Nucleus accumbens (tissue), 56 donors: Measurements from ENCODE around the gene COL6A5.
"Not testable (repeated sequence)": the region's sequence is repeated elsewhere in the genome, so short reads cannot be mapped to it uniquely, and the experiment has no call there.

Experiments
- DNase-seq, 56 donors: peaks; one replicate each; lab custom pipeline; 2025; lab: John Stamatoyannopoulos, UW

The COL6A5 gene, protein sequence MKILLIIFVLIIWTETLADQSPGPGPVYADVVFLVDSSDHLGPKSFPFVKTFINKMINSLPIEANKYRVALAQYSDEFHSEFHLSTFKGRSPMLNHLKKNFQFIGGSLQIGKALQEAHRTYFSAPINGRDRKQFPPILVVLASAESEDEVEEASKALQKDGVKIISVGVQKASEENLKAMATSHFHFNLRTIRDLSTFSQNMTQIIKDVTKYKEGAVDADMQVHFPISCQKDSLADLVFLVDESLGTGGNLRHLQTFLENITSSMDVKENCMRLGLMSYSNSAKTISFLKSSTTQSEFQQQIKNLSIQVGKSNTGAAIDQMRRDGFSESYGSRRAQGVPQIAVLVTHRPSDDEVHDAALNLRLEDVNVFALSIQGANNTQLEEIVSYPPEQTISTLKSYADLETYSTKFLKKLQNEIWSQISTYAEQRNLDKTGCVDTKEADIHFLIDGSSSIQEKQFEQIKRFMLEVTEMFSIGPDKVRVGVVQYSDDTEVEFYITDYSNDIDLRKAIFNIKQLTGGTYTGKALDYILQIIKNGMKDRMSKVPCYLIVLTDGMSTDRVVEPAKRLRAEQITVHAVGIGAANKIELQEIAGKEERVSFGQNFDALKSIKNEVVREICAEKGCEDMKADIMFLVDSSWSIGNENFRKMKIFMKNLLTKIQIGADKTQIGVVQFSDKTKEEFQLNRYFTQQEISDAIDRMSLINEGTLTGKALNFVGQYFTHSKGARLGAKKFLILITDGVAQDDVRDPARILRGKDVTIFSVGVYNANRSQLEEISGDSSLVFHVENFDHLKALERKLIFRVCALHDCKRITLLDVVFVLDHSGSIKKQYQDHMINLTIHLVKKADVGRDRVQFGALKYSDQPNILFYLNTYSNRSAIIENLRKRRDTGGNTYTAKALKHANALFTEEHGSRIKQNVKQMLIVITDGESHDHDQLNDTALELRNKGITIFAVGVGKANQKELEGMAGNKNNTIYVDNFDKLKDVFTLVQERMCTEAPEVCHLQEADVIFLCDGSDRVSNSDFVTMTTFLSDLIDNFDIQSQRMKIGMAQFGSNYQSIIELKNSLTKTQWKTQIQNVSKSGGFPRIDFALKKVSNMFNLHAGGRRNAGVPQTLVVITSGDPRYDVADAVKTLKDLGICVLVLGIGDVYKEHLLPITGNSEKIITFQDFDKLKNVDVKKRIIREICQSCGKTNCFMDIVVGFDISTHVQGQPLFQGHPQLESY (N-terminal part only)

DNA sequence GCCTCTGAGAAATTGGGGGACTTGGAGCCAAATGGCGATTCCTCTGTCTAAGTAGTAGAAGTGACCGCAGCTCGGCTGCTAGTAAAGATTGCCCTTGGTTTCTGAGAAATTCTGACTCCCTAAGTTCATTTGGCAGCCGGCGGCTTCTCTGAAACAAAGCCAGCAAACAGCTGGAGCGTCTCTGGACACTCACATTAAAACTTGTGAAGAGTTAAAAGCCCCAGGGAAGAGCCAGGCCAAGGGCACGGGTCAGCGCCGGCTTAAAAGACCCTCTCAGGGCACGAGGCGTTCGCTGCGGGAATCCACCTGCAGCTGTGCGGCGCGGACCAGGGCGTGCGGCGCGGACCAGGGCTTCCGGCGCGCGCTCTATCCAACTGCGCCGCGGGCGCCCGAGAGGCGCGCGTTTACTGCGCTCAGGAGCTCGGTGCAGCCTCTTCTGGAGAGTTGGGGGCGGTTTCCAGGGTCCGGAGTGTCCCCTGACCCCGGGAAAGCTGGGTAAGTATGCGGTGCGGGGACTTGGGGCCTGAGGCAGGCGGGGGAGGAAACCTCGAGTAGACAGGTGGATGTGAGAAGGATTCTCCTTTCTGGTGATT is at the start of gene COL6A5:
Gene COL6A5 (plus strand): TSS at position 186 of the 593 bp plus-strand sequence. CDS start 27,967 bp downstream, outside the sequence.
- no peak for DNase-seq

DNA sequence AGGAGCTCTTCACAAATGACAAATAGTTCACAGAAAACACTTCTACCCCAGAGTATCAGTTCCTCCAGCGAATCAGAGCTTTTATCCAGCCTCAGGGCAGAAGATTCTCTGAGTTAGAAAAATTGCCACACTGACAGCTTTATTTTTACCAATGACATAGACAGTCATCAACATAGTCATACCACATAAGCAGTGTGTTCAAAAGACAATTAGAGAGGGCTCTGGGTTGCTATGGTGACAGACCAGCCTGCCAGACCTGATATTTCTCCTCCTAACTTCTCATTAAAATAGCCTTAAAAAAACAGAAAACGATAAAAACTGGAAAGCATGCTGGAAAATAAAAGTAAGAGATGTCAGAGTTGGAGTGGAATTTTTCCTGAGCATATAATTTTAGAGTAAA is 45.9 kb upstream of the COL6A5 start:
- no peak for DNase-seq

DNA sequence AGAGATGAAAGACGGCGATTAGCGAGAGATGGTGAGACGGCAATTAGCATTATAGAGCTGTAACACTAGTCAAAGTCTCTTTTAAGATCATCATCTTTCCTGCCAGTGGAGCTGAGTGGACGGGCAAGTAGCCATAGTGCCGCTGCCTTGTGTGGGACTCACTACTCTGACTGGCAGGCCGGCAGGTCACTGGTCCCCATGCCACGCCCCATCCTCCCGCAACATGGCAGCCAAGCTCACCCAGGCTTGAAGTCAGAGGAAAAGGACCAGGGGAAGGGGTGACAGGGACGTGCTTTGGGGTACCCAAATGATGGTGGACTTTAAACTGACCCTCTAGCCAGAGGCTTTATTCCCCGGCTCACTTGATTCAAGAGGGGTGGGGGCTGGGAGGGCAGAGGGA is 44.6 kb upstream of the COL6A5 start:
- no peak for DNase-seq

DNA sequence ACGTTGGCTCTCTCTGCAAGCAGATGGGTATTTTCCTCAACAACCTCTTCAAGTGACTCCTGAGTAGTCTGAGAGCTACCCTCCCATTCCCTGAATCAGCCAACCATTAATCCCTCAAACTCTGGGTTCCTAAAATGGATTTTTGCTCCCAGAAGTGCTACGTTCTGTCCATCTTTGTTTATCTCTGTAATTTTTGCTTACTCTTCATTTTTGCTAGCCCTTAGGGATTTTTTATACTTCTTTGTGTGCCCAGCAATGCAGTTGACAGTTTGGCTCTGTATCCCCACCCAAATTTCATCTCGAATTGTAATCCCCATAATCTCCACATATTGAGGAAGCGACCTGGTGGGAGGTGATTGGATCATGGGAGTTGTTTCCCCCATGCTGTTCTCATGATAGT is 35.4 kb upstream of the COL6A5 start:
- no peak for DNase-seq

DNA sequence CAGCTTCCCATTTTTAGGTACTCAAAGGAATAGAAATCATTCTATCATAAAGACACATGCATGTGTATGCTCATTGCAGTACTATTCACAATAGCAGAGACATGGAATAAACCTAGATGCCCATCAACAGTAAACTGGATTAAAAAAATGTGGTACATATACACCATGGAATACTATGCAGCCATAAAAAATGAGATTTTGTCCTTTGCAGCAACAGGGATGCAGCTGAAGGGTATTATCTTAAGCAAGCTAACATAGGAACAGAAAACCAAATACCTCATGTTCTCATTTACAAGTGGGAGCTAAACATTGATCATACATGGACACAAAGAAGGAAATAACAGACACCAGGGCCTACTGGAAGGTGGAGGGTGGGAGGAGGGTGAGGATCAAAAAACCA is 33.1 kb upstream of the COL6A5 start:
- DNase-seq, result no peak

DNA sequence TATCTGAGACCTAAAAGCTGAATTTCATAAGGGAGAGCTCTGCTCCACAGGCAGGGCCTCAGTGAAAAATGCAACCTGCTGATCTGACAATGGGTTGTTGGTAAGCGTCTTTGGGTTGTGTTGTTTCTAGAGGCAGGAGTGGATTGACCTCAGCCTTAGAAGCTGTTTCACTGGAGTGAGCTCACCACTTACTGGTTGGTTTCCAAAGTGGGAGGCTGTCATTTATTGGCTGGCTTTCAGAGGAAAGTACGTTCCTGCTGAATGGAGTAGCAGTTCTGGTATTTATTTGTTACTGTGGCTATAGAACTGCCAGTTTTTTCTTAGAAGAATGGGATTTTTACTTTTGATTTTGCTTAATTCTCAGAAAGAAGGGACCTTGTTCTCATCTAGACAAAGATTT is 29.3 kb upstream of the COL6A5 start:
- no peak for DNase-seq

DNA sequence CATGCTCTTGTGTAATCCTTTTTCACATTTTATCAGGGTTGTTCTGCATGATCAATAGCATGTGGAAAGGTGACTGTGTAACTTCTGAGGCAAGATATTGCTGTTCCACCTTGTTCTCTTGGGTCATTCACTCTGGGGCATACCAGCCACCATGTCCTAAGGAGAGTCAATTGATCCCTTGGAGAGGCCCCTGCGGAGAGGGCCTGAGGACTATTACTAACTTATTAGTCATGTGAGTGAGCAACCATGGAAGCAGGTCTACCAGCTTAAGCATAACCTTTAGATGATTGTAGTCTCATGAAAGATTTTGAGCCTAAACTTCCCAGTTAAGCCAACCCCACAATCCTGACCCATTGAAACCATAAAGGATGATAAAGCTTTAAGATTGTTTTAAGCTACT is 22.0 kb upstream of the COL6A5 start:
- no peak for DNase-seq

DNA sequence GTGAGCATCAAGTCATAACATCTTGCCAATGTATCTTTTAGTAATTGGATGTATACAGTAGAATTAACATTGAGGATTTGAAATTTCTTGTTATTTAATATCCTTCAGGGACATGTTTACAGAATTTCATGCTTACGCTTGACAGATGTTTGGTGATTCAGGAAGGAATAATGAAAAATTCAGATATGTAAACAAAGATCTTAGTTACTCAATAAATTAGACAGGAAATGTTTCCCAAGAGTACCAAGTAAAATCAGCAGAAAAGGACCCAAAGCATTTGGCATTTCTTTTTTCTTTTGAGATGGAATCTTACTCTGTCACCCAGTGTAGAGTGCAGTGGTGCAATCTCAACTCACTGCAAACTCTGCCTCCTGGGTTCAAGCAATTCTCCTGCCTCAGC is 4.7 kb upstream of the COL6A5 start:
- DNase-seq, result no peak

DNA sequence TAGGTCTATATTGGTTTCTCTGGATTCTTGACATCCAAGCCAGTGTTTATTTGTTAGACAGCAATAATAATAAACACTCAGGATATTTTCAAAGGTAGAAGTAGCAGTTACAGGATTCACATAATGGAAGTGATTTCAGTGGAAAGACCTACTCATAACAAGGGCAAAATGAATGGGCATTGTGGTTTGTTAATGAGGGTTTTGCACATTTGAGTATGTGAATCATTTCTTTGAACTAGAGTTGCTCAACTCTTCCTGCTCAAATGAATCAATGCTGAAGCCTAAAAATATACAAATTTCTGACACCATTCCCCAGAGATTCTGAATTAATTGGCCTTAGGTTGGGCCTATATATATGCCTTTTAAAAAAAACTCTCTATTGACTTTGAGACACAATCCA is 4.1 kb upstream of the COL6A5 start:
- DNase-seq, result no peak

DNA sequence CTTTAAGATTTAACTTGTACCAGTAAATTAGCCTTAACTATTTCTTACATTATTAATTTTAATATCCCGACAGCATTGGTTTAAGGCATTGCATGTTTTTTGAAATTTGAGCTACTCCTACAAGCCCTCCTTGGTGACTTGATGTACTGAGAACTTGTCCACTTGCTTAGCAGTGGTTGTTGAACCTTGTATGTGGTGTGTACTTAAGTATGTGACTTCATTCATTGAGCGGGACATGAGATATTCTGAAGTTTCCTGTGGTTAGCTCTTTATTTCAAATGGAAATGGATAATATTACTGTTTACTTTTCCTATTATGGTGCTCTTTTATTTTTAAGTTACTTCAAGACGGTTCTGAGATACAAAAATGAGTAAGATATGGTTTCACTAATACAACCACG is 3.6 kb upstream of the COL6A5 start:
- no peak for DNase-seq

DNA sequence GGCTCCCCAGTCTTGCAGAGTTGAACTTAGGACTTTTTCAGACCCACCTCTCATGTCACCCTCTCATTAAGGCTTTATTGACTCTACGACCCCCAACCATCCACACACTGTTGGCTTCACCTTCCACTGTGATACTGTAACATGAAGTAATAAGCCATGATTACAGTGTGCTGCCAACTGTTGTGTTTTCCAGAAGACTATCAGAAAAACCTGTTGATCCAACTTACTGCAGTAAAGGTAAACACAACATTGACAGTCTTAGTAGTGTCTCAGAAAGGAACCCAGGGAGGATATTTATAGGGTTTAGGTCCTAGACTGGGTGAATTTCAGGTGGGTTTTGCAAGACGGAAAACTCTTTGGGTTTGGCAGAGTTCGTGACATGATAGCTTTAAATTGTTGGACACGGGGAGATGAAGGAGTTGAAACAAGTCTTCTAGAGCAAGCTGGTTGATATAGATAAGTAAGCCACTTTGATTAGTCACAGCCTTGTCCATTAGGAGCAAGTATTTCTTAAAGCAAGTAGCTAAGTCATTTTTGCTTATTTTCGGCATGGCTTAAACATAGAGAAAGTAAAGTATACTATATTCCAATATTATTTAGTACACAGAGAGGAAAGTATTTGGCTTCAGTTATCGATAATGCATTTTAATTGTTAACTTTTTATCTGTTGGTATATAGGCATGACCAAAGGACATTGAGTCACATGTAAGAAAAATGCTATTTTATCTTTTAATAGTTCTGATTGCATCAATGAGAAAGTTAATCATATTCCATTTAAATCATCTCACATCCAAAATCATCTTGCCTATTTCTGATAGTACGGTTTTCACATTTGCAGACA is 2.4 kb upstream of the COL6A5 start:
- DNase-seq, result no peak

DNA sequence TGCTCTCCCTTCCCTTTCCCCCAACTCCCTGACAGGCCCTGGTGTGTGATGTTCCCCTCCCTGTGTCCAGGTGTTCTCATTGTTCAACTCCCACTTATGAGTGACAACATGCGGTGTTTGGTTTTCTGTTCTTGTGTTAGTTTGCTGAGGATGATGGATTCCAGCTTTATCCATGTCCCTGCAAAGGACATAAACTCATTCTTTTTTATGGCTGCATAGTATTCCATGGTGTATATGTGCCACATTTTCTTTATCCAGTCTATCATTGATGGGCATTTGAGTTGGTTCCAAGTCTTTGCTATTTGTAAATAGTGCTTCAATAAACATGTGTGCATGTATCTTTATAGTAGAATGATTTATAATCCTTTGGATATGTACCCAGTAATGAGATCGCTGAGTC is 2.8 kb downstream of the COL6A5 start:
- not testable (repeated sequence) for DNase-seq

DNA sequence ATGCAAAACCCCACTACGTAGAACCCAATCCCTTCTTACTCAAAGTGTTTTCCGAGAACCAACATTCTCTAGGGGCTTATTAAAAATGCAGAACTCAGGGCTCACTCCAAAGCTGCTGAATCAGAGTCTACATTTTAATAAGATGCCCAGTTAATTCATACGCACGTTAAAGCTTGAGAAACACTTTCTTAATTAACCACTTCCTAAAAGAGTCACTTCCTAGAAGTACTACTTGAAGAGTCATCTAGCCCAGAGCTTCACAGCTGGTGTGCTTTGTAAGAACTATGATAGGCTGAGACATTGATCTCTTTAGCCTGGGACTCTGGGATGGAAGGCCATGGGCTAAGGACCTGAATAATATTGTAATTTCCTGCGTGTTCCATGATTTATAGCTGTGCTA is 9.0 kb downstream of the COL6A5 start:
- DNase-seq, result no peak

DNA sequence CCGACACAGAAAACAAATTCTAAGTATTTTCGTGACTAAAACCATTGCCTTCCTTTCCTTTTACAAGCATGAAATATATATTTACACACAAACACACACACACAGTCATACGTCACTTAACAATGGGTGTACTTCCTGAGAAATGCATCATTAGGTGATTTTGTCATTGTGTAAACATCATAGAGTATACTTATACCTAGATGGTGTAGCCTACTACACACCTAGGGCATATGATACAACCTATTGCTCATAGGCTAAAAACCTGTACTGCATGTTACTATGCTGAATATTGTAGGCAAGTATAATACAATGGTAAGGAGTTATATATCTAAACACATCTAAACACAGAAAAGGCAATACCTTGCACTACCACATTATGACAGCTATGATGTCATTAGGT is 28.6 kb downstream of the COL6A5 start:
- DNase-seq, result no peak

DNA sequence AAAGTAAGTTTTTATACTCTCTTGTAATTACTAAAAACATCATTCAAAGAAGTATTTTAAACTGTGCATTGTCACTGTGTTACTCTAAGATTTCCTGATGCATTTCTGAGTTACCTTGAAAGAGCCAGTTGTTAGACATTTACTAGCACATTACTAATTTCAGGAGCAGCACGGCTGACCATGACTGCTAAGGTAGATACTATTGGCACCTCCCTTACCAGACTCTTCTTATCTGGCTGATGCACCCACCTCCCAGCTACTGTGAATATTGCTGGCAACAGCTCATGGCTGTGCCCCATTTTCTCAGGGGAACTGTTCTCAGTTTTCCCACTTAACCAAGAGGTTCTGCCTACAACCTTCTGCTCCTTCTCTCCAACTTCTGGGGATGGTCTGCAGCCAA is 29.4 kb downstream of the COL6A5 start:
- no peak for DNase-seq

DNA sequence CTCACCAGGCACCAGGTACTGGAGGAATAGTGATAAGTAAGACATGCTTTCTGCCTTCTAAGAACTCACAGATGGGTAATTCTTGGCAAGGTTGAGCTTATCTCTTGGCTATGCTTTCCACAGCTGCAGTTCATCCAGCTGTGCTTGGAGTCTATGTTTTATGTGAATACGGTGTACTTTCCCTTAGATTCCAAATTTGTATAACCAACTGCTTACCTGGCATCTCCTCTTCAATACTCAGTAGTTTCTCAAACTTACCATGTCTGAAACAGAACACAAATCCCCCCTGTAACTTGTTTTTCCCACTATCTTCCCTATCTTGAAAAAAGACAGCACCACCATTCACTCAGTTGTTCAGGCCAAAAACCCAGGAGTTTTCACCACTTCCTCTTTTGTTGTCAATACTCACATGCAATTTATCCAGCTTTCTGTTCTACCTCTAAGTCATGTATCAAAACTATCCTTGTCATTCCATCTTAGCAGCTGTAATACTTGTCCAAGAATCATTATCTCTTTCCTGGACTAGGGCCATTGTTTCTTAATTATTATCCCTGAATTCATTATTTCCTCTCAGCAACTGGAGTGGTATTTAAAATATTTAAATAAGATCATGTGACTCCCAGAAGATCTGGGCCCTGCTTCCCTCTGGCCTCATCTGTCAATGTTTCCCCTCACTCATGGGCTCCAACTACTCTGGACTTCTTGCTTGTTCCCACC is 32.6 kb downstream of the COL6A5 start:
- DNase-seq, result no peak

DNA sequence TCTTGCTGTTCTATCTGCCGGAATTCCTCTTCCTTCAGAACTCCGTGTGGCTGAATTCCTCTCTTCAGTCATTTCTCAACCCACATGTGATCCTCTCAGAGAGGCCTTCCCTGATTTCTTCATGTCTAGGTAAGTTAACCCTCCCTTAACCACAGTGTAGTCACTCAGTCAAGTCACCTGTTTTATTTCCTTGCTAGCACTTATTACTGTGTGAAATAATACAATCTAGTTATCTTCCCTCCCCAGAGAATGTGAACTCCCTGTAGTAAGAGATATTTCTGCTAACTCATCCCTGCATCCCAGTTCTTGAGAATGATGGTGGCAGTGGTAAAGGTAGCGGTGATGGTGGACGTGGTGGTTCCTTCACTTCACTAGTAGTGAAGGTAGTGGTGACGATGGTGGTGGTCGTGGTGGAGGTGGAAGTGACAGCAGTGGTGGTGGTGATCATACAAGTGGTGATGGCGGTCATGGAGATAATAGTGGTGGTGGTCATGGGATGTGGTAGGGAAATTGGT is 33.3 kb downstream of the COL6A5 start:
- no peak for DNase-seq

DNA sequence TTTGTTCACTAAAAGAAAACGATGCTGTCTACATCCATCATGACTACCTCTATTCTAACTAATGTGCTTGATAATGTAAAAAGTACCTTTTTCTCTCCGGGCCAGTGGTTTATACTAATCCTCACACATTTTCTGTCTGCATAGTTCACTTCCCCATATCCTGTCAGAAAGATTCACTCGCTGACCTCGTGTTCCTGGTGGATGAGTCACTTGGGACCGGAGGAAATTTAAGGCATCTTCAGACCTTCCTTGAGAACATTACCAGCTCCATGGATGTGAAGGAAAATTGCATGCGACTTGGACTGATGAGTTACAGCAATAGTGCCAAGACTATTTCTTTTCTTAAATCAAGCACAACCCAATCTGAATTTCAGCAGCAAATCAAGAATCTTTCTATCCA is 33.8 kb downstream of the COL6A5 start:
- DNase-seq, result no peak

DNA sequence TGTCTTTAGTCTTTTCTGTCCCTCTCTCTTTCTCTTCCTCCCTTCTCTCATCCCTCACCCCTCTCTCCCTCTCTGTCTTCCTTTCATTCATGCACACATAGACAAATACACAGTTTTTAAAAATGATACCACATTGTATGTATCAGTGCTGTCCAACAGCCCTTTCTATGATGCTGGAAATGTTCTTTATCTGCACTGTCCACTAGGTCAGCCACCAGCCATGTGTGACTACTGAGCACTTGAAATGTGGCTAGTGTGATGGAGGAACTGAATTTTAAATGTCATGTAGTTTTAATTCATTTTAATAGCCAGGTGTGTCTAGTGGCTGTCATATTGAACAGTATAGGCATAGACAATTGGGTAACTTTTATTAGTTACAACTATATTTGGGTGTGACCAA is 34.9 kb downstream of the COL6A5 start:
- DNase-seq, result no peak
